Measurements from ENCODE around the gene ZNF77.
"Not testable (repeated sequence)": the region's sequence is repeated elsewhere in the genome, so short reads cannot be mapped to it uniquely, and the experiment has no call there.

- TF ChIP-seq, protein P1, sequence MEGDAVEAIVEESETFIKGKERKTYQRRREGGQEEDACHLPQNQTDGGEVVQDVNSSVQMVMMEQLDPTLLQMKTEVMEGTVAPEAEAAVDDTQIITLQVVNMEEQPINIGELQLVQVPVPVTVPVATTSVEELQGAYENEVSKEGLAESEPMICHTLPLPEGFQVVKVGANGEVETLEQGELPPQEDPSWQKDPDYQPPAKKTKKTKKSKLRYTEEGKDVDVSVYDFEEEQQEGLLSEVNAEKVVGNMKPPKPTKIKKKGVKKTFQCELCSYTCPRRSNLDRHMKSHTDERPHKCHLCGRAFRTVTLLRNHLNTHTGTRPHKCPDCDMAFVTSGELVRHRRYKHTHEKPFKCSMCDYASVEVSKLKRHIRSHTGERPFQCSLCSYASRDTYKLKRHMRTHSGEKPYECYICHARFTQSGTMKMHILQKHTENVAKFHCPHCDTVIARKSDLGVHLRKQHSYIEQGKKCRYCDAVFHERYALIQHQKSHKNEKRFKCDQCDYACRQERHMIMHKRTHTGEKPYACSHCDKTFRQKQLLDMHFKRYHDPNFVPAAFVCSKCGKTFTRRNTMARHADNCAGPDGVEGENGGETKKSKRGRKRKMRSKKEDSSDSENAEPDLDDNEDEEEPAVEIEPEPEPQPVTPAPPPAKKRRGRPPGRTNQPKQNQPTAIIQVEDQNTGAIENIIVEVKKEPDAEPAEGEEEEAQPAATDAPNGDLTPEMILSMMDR (IDR thresholded peaks at IDR 0.05) = not testable (repeated sequence)
- TF ChIP-seq POLR2A (IDR thresholded peaks at IDR 0.05); POLR2AphosphoS5 (IDR thresholded peaks at IDR 0.05; ENCODE audit: insufficient read depth in 1 of 2, low read depth in 1 of 2): not testable (repeated sequence)
Measured at GRCh38 chr19:2963631-2964030, 18.9 kb upstream of the ZNF77 start.

Data from vagina (tissue), 2 donors.